Prostate gland (tissue), 2 donors: ENCODE data around the gene APBA2. TPM values are rescaled to one million over a fixed set of nuclear protein-coding genes. Genes with fewer than 3 reads are reported as not detected.

ENCODE experiments used
- DNase-seq: peaks from one replicate; pipeline ENCODE4 v3.0.0-alpha.2; 2019; ENCODE audit warnings: low spot score
- H3K27ac ChIP-seq, 2 donors: fragments of 200-600 bp; sonication (generic); 2 replicates each; pipeline ENCODE4 v1.5.1; 2017 to 2019
- H3K27me3 ChIP-seq: fragments of 200-600 bp; sonication (generic); replicated peaks from 2 replicates; pipeline ENCODE4 v1.5.1; 2019; ENCODE audit not compliant: insufficient read depth
- H3K36me3 ChIP-seq, 2 donors: fragments of 200-600 bp; sonication (generic); 1 replicate in 1 of 2; 2 replicates in 1 of 2; pipeline versions ENCODE4 v1.5.1 to v1.8.1; 2017 to 2019
- H3K4me1 ChIP-seq: fragments of 200-600 bp; sonication (generic); replicated peaks from 2 replicates; pipeline ENCODE4 v1.5.1; 2019
- H3K4me3 ChIP-seq, 2 donors: fragments of 200-600 bp; sonication (generic); 2 replicates each; pipeline ENCODE4 v1.5.1; 2017 to 2019
- H3K9me3 ChIP-seq: fragments of 200-600 bp; sonication (generic); 2 replicates; pipeline ENCODE4 v1.5.1; 2017
- CTCF ChIP-seq, 4 experiments: fragments of 200-600 bp in 2 of 4; fragments of 450-650 bp in 2 of 4; sonication (generic) in 2 of 4; IDR thresholded peaks; 1 replicate in 3 of 4; 2 replicates in 1 of 4; pipeline ENCODE4 v1.5.1; 2016 to 2019; ENCODE audit warnings: antibody characterized with exemption in 4 of 4, mild to moderate bottlenecking in 2 of 4, moderate library complexity in 2 of 4
- POLR2A ChIP-seq: fragments of 450-650 bp; IDR thresholded peaks from one replicate; pipeline ENCODE4 v1.6.1; 2016; ENCODE audit warnings: antibody characterized with exemption, mild to moderate bottlenecking
- POLR2AphosphoS5 ChIP-seq: sonication (generic); formaldehyde crosslinking; IDR thresholded peaks from one replicate; pipeline ENCODE4 v1.6.1; 2017; ENCODE audit warnings: antibody characterized with exemption
- WGBS: methylation state at CpG from one replicate; pipeline ENCODE4 v1.1.5; 2018; 5-methylcytosine and 5-hydroxymethylcytosine counted together
- intact Hi-C: fragments of 100-400 bp; cut with DNase I; formaldehyde crosslinking; loops from one replicate; pipeline ENCODE4 v1.14.2; 2022
- total RNA-seq, 2 donors: library from RNA; depleted of rRNA; stranded (reverse); fragments of >200 nt; gene quantifications; one replicate each; pipeline ENCODE4 v1.1.0, GENCODE V29; 2016

APBA2 gene
- total RNA-seq, 2 donors from 2014 or later: 2.6 to 25.3 TPM

DNA sequence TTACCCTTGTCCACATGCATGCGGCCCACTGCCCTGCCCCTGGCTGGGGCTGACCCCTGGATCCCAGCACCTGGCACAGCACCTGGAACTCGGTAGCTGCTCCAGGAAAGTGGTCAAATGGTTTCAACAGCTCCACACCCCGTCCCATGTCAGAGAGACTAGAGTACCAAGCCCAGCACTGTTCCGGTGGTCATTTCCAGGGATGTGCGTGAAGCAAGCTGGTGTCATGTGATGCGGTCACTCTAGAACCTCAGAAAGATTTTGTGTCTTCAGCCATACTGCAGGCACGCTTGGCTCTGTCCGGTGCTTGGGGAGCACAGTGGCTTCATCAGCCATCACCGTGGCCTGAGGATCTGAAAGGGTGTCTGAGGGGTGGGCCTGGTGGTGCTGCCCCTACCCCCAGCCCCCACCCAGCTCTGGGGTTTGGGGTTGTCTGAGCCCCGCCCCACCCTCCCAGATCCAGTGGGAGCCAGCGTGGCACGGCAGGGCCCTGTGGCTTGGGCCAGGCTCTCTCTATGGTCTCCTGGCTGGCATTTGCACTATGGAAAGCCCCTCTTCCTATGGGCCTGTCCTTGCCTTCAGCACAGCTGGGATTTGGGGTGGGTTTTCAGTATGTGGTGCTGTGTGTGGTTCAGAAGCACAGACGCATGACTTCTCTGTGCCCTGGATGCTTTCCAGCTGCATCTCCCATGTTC is 15.3 kb downstream of the APBA2 start:
- Histone ChIP-seq H3K36me3 (no peaks in the 10 kb centered on the region), H3K4me3 (no peak overlapping the region), H3K4me1 (no peaks in the 10 kb centered on the region), H3K27ac (no peak overlapping the region), H3K9me3 (no peaks in the 10 kb centered on the region), H3K27me3 (no peaks in the 10 kb centered on the region)
- no peak for DNase-seq
- intact Hi-C loops: no loop called here
- 96% methylated on average over 11 of the region's 13 CpGs for WGBS
- TF ChIP-seq POLR2AphosphoS5 (no peak), CTCF (IDR thresholded peaks at IDR 0.05) (no peak), POLR2A (no peak)

DNA sequence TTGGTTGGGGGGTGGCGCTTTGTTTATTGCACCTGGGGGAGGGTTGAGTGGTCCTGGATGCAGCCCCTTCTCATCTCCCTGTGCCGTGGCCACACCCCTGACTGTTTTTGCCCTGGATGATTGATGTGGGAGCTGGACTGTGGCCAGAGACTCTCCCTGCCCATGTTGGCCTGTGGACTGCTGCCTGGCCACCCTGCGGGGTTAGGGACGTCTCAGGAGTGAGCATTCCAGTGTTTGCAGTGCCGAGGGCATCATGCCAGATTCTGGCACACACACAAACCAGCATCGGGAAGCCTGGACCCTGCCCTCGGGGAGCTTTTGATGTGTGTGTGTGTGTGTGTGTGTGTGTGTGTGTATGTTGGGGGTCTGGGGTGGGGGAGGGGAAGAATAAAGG is 15.8 kb downstream of the APBA2 start:
- DNase-seq: no peak
- Histone ChIP-seq H3K36me3 (no peaks in the 10 kb centered on the region), H3K27me3 (no peaks in the 10 kb centered on the region), H3K4me1 (no peaks in the 10 kb centered on the region), H3K9me3 (no peaks in the 10 kb centered on the region), H3K4me3 (no peak overlapping the region), H3K27ac (no peak overlapping the region)
- WGBS: 60% methylated on average over 7 of the region's 7 CpGs
- no peak for TF ChIP-seq POLR2A
- TF ChIP-seq CTCF (IDR thresholded peaks at IDR 0.05): no peak
- TF ChIP-seq POLR2AphosphoS5: no peak
- intact Hi-C loops: no loop called here

GRCh38 chr15:28901987-28902745 is 16.4 kb downstream of the APBA2 start:
- no peak overlapping the region for H3K27ac ChIP-seq
- no peak for DNase-seq
- TF ChIP-seq CTCF (IDR thresholded peaks at IDR 0.05) (no peak), POLR2AphosphoS5 (no peak), POLR2A (no peak)
- intact Hi-C loops: no loop called here
- no peaks in the 10 kb centered on the region for H3K27me3 ChIP-seq
- no peak overlapping the region for H3K4me3 ChIP-seq
- H3K4me1 ChIP-seq: no peaks in the 10 kb centered on the region
- WGBS: 95% methylated on average over 14 of the region's 14 CpGs
- no peaks in the 10 kb centered on the region for H3K36me3 ChIP-seq
- H3K9me3 ChIP-seq: no peaks in the 10 kb centered on the region

GRCh38 chr15:28902856-28903255 is 17.1 kb downstream of the APBA2 start:
- no peak overlapping the region for H3K4me3 ChIP-seq
- H3K36me3 ChIP-seq: no peaks in the 10 kb centered on the region
- TF ChIP-seq POLR2AphosphoS5 (no peak), CTCF (IDR thresholded peaks at IDR 0.05) (no peak), POLR2A (no peak)
- no peak overlapping the region for H3K27ac ChIP-seq
- H3K27me3 ChIP-seq: no peaks in the 10 kb centered on the region
- intact Hi-C loops: no loop called here
- 96% methylated on average over 5 of the region's 5 CpGs for WGBS
- no peaks in the 10 kb centered on the region for H3K9me3 ChIP-seq
- H3K4me1 ChIP-seq: no peaks in the 10 kb centered on the region
- no peak for DNase-seq

- Histone ChIP-seq H3K27ac (no peak overlapping the region), H3K9me3 (no peaks in the 10 kb centered on the region), H3K4me3 (no peak overlapping the region), H3K36me3 (no peaks in the 10 kb centered on the region), H3K27me3 (no peaks in the 10 kb centered on the region), H3K4me1 (no peaks in the 10 kb centered on the region)
- intact Hi-C loops: no loop called here
- 88% methylated on average over 8 of the region's 8 CpGs for WGBS
- TF ChIP-seq CTCF (IDR thresholded peaks at IDR 0.05) (no peak), POLR2A (no peak)
- DNase-seq: no peak
These were observed 17.8 kb downstream of the APBA2 start for GRCh38 chr15:28903555-28903954.
